Neuronal stem cell (in vitro differentiated cells): ENCODE results near the gene DGCR2.
A peak's percentile ranks its signal among the peaks of the same experiment; 100 is the strongest.
"Not testable (repeated sequence)": the region's sequence is repeated elsewhere in the genome, so short reads cannot be mapped to it uniquely, and the experiment has no call there.

Source experiments
- DNase-seq: peaks from one replicate; pipeline ENCODE4 v3.0.0-alpha.2; 2013; ENCODE audit warnings: low spot score
- H2AFZ ChIP-seq: one replicate; pipeline ENCODE4 v1.6.1; 2013; ENCODE audit warnings: mild to moderate bottlenecking, low read length, inconsistent platforms
- H2AK5ac ChIP-seq: 2 replicates; pipeline ENCODE4 v1.6.1; 2013; ENCODE audit warnings: low read depth, mild to moderate bottlenecking, inconsistent platforms, low read length, moderate library complexity, mixed read lengths
- H2BK120ac ChIP-seq: 2 replicates; pipeline ENCODE4 v1.6.1; 2013; ENCODE audit warnings: low read depth, mild to moderate bottlenecking, inconsistent platforms, low read length, moderate library complexity, mixed read lengths
- H2BK12ac ChIP-seq: one replicate; pipeline ENCODE4 v1.6.1; 2013; ENCODE audit warnings: low read length, inconsistent platforms
- H2BK15ac ChIP-seq: 2 replicates; pipeline ENCODE4 v1.6.1; 2013; ENCODE audit warnings: mild to moderate bottlenecking, low read length, inconsistent platforms, mixed read lengths
- H2BK5ac ChIP-seq: one replicate; pipeline ENCODE4 v1.6.1; 2013; ENCODE audit warnings: inconsistent platforms, mild to moderate bottlenecking, low read length, moderate library complexity
- H3K14ac ChIP-seq: one replicate; pipeline ENCODE4 v1.6.1; 2013; ENCODE audit warnings: low read length, inconsistent platforms
- H3K18ac ChIP-seq: 2 replicates; pipeline ENCODE4 v1.6.1; 2013; ENCODE audit warnings: low read length, inconsistent platforms
- H3K23ac ChIP-seq: 2 replicates; pipeline ENCODE4 v1.6.1; 2013; ENCODE audit warnings: low read depth, mild to moderate bottlenecking, mixed read lengths, low read length, inconsistent platforms; ENCODE audit not compliant: poor library complexity
- H3K27ac ChIP-seq: replicated peaks from 3 replicates; pipeline ENCODE4 v1.5.1; 2013; ENCODE audit warnings: low read length, inconsistent platforms
- H3K27me3 ChIP-seq, 3 experiments: 2 replicates each; pipeline ENCODE4 v1.6.1; 2013; ENCODE audit warnings: low read length in 3 of 3, mild to moderate bottlenecking in 2 of 3, inconsistent platforms in 1 of 3, low read depth in 1 of 3, mixed read lengths in 1 of 3, moderate library complexity in 1 of 3; ENCODE audit not compliant: control insufficient read depth in 3 of 3, insufficient read depth in 3 of 3
- H3K36me3 ChIP-seq, 2 donors: replicated peaks in 1 of 2; 2 replicates each; pipeline ENCODE4 v1.6.1; 2013; ENCODE audit warnings: low read length in 2 of 2; ENCODE audit not compliant: control insufficient read depth in 2 of 2, insufficient read depth in 2 of 2
- H3K4ac ChIP-seq: 2 replicates; pipeline ENCODE4 v1.6.1; 2013; ENCODE audit warnings: inconsistent platforms, mild to moderate bottlenecking, low read length, moderate library complexity
- H3K4me1 ChIP-seq, 2 donors: 1 replicate in 1 of 2; 2 replicates in 1 of 2; pipeline ENCODE4 v1.6.1; 2013; ENCODE audit warnings: low read length in 2 of 2, low read depth in 1 of 2; ENCODE audit not compliant: control insufficient read depth in 2 of 2, insufficient read depth in 1 of 2
- H3K4me2 ChIP-seq: one replicate; pipeline ENCODE4 v1.6.1; 2013; ENCODE audit warnings: mild to moderate bottlenecking, low read length, inconsistent platforms; ENCODE audit not compliant: insufficient read depth, poor library complexity, severe bottlenecking
- H3K4me3 ChIP-seq, 2 donors: 2 replicates each; pipeline ENCODE4 v1.5.1; 2013; ENCODE audit warnings: low read length in 2 of 2, mild to moderate bottlenecking in 2 of 2, inconsistent platforms in 1 of 2, moderate library complexity in 1 of 2
- H3K79me1 ChIP-seq: one replicate; pipeline ENCODE4 v1.6.1; 2013; ENCODE audit warnings: low read depth, mild to moderate bottlenecking, inconsistent platforms, low read length, moderate library complexity
- H3K9ac ChIP-seq: one replicate; pipeline ENCODE4 v1.6.1; 2013; ENCODE audit warnings: mild to moderate bottlenecking, low read depth, low read length, inconsistent platforms; ENCODE audit not compliant: poor library complexity
- H3K9me3 ChIP-seq, 2 donors: replicated peaks in 1 of 2; 2 replicates each; pipeline versions ENCODE3 to v1.6.1; 2013; ENCODE audit warnings: low read length in 2 of 2, mild to moderate bottlenecking in 2 of 2, inconsistent platforms in 1 of 2, low read depth in 1 of 2, mixed read lengths in 1 of 2, moderate library complexity in 1 of 2; ENCODE audit not compliant: control insufficient read depth in 2 of 2, insufficient read depth in 1 of 2
- H4K8ac ChIP-seq: one replicate; pipeline ENCODE4 v1.6.1; 2013; ENCODE audit warnings: low read depth, mild to moderate bottlenecking, inconsistent platforms, low read length, moderate library complexity
- H4K91ac ChIP-seq: one replicate; pipeline ENCODE4 v1.6.1; 2013; ENCODE audit warnings: low read length, low read depth, mild to moderate bottlenecking, inconsistent platforms; ENCODE audit not compliant: poor library complexity
- WGBS, 2 donors: extraction: QIAGEN DNeasy Blood & Tissue Kit; methylation state at CpG; one replicate each; pipeline ENCODE4 v1.1.7; 2013; ENCODE audit warnings: missing lambda C conversion rate in 2 of 2, mixed read lengths in 1 of 2; ENCODE audit not compliant: insufficient read length in 2 of 2, insufficient replicate concordance in 1 of 2; ENCODE audit errors: extremely low coverage in 2 of 2; 5-methylcytosine and 5-hydroxymethylcytosine counted together

Gene DGCR2

DNA sequence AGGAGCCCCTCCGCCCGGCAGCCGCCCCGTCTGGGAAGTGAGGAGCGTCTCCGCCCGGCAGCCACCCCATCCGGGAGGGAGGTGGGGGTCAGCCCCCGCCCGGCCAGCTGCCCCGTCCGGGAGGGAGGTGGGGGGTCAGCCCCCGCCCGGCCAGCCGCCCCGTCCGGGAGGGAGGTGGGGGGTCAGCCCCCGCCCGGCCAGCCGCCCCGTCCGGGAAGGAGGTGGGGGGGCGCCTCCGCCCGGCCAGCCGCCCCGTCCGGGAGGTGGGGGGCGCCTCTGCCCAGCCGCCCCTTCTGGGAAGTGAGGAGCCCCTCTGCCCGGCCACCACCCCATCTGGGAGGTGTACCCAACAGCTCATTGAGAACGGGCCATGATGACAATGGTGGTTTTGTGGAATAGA, 37.6 kb downstream of the DGCR2 start:
- not testable (repeated sequence) for H3K4me3 ChIP-seq, H3K27me3 ChIP-seq, H3K18ac ChIP-seq, H2AFZ ChIP-seq, H3K79me1 ChIP-seq, H3K27ac ChIP-seq, H2BK12ac ChIP-seq, H3K9ac ChIP-seq, H3K14ac ChIP-seq, H2BK120ac ChIP-seq, H4K8ac ChIP-seq, DNase-seq, H2BK5ac ChIP-seq, H4K91ac ChIP-seq, H3K4ac ChIP-seq, H3K9me3 ChIP-seq, H2AK5ac ChIP-seq, H3K4me2 ChIP-seq, H3K23ac ChIP-seq, H2BK15ac ChIP-seq
- peaks cover 17 to 57% of the 10 kb centered on the region in 2 donors for H3K36me3 ChIP-seq
- no CpG with 5 or more reads among the region's 32 CpGs for WGBS, 2 donors
- peaks cover 0 to 20% of the 10 kb centered on the region in 2 donors for H3K4me1 ChIP-seq

DNA sequence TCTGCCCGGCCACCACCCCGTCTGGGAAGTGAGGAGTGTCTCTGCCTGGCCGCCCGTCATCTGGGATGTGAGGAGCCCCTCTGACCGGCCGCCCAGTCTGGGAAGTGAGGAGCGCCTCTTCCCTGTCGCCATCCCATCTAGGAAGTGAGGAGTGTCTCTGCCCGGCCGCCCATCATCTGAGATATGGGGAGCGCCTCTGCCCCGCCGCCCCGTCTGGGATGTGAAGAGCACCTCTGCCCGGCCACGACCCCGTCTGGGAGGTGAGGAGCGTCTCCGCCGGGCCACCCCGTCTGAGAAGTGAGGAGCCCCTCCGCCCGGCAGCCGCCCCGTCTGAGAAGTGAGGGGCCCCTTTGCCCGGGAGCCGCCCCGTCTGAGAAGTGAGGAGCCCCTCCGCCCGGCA, 38.1 kb downstream of the DGCR2 start:
- H3K4ac ChIP-seq, H2AK5ac ChIP-seq, H4K8ac ChIP-seq, H3K23ac ChIP-seq, H2BK120ac ChIP-seq, H3K4me2 ChIP-seq, H3K14ac ChIP-seq, H3K4me3 ChIP-seq, H3K27me3 ChIP-seq, H3K9ac ChIP-seq, H2BK12ac ChIP-seq, H4K91ac ChIP-seq, H2BK5ac ChIP-seq, H2AFZ ChIP-seq, H2BK15ac ChIP-seq, H3K18ac ChIP-seq, DNase-seq, H3K9me3 ChIP-seq, H3K27ac ChIP-seq, H3K79me1 ChIP-seq: not testable (repeated sequence)
- WGBS, 2 donors, result no CpG with 5 or more reads among the region's 30 CpGs
- peaks cover 0 to 20% of the 10 kb centered on the region in 2 donors for H3K4me1 ChIP-seq
- peaks cover 18 to 57% of the 10 kb centered on the region in 2 donors for H3K36me3 ChIP-seq

DNA sequence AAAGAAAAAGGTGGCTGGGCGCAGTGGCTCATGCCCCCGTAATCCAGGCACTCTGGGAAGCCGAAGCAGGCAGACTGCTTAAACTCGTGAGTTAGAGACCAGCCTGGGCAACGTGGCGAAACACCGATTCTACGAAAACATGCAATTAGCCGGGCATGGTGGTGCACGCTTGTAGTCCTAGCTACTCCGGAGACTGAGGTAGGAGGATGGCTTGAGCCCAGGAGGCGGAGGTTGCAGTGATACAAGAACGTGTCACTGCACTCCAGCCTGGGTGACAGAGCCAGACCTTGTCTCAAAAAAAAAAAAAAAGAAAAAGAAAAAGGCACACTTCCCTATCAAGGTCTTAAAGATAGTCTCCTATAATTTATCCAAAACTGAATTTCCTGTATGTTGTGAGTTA, 39.4 kb downstream of the DGCR2 start:
- Histone ChIP-seq H3K4ac (no peak overlapping the region), H3K27me3 (no peaks in the 10 kb centered on the region), H2BK15ac (no peak overlapping the region), H3K9me3 (peaks cover 0 to 5% of the 10 kb centered on the region in 2 donors), H3K23ac (peak overlapping the region; percentile 82), H2BK12ac (no peak overlapping the region), H3K4me3 (no peak overlapping the region), H4K8ac (no peak overlapping the region), H3K9ac (no peak overlapping the region), H4K91ac (no peak overlapping the region), H3K14ac (no peak overlapping the region), H3K27ac (no peak overlapping the region), H3K4me1 (peaks cover 0 to 20% of the 10 kb centered on the region in 2 donors), H3K18ac (no peak overlapping the region), H3K4me2 (no peak overlapping the region), H2BK5ac (no peak overlapping the region), H2AFZ (no peak overlapping the region), H3K36me3 (peaks cover 14 to 53% of the 10 kb centered on the region in 2 donors), H3K79me1 (no peaks in the 10 kb centered on the region), H2BK120ac (no peak overlapping the region), H2AK5ac (no peak overlapping the region)
- no peak for DNase-seq
- no CpG with 5 or more reads among the region's 13 CpGs for WGBS, 2 donors

DNA sequence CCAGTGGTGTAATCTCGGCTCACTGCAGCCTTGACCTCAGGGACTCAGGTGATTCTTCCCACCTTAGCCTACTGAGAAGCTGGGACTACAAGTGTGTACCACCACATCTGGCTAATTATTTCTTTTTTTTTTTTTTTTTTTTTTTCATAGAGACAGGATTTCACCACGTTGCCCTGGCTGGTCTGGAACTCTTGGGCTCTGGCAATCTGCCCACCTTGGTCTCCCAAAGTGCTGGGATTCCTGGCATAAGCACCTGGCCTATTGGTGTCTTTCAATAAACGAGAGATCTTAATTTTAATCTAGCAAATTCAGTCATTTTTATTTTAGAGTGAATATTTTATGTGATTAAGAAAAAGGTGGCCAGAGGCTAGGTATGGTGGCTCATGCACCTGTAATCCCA, 40.1 kb downstream of the DGCR2 start:
- peaks cover 0 to 18% of the 10 kb centered on the region in 2 donors for H3K4me1 ChIP-seq
- no peak for DNase-seq
- no peak overlapping the region for H4K8ac ChIP-seq
- H3K36me3 ChIP-seq, result peaks cover 14 to 50% of the 10 kb centered on the region in 2 donors
- no peak overlapping the region for H3K4ac ChIP-seq
- H2AK5ac ChIP-seq, result no peak overlapping the region
- no peak overlapping the region for H2BK15ac ChIP-seq
- H3K18ac ChIP-seq, result no peak overlapping the region
- H2BK5ac ChIP-seq, result no peak overlapping the region
- no peak overlapping the region for H2AFZ ChIP-seq
- no peak overlapping the region for H3K14ac ChIP-seq
- H3K23ac ChIP-seq, result no peak overlapping the region
- no peak overlapping the region for H4K91ac ChIP-seq
- no peak overlapping the region for H3K27ac ChIP-seq
- H3K9ac ChIP-seq, result no peak overlapping the region
- WGBS, 2 donors, result no CpG with 5 or more reads among the region's 3 CpGs
- H3K4me3 ChIP-seq, result no peak overlapping the region
- H3K9me3 ChIP-seq, result peaks cover 0 to 5% of the 10 kb centered on the region in 2 donors
- H2BK12ac ChIP-seq, result no peak overlapping the region
- H3K4me2 ChIP-seq, result no peak overlapping the region
- H3K79me1 ChIP-seq, result no peaks in the 10 kb centered on the region
- H3K27me3 ChIP-seq, result no peaks in the 10 kb centered on the region
- no peak overlapping the region for H2BK120ac ChIP-seq
